Measurements from ENCODE around the gene TMC1. TPM values are rescaled to one million over a fixed set of nuclear protein-coding genes. Genes with fewer than 3 reads are reported as not detected.
"Not testable (repeated sequence)": the region's sequence is repeated elsewhere in the genome, so short reads cannot be mapped to it uniquely, and the experiment has no call there.

Gene TMC1
- not detected for total RNA-seq
- long read RNA-seq, result 0 reads

DNA sequence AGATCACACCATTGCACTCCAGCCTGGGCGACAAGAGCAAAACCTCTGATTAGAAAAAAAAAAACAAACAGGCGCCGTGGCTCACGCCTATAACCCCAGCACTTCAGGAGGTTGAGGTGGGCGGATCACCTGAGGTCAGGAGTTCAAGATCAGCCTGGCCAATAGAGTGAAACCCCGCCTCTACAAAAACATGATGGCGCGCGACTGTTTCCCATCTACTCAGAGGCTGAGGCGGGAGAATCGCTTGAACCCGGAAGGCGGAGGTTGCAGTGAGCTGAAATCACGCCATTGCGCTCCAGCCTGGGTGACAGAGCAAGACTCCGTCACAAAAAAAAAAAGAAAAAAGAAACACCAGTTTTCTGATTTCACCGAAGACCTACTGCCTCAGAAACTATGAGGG lies at the start of gene TMC1:
TSS of gene TMC1 (plus strand) at position 193 of the 400 bp plus-strand sequence. CDS start 127,041 bp downstream, outside the sequence.
- H3K36me3 ChIP-seq, result not testable (repeated sequence)

DNA sequence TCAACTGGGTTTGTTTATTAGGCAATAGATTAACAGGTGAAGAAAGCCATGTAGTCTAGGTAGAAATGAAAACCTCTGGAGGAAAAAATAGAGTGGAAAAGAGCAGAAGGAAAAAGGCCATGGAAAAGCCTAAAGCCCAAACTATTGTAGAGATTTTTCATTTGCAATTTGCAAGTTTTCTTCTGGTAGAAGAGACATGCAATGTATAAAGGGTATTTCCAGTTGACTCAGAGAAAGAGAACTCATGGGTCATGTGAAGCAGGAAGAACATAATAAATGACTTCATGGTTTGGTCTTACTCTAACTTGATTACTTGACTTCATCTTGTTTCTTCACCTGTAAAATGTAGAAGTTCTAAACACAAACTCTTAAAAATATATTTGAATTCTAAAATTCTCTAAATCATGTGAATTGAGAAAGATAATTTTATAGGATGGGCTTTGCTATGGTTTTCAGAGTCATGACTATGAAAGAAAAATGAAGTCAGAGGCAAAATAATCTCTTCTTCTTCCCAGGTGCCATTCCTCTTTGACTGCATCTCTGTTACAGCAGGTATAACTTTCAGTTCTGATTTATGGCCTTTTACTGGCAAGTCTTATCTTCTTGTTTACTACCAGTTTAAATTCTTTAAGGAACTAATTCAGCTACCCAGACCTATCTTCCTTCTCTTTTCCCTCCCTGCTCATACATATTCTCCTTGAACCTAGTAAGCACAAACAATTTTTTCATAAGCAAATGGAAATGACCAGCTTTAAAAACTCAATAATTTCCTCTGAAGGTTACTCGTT lies 47.7 kb upstream of the TMC1 start:
- ATAC-seq (no peak), DNase-seq (no peak)
- TF ChIP-seq, protein P1, sequence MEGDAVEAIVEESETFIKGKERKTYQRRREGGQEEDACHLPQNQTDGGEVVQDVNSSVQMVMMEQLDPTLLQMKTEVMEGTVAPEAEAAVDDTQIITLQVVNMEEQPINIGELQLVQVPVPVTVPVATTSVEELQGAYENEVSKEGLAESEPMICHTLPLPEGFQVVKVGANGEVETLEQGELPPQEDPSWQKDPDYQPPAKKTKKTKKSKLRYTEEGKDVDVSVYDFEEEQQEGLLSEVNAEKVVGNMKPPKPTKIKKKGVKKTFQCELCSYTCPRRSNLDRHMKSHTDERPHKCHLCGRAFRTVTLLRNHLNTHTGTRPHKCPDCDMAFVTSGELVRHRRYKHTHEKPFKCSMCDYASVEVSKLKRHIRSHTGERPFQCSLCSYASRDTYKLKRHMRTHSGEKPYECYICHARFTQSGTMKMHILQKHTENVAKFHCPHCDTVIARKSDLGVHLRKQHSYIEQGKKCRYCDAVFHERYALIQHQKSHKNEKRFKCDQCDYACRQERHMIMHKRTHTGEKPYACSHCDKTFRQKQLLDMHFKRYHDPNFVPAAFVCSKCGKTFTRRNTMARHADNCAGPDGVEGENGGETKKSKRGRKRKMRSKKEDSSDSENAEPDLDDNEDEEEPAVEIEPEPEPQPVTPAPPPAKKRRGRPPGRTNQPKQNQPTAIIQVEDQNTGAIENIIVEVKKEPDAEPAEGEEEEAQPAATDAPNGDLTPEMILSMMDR (IDR thresholded peaks at IDR 0.05), result no peak
- H3K27ac ChIP-seq, result no peak overlapping the region
- no peaks in the 10 kb centered on the region for H3K9me3 ChIP-seq
- no peak overlapping the region for H3K4me3 ChIP-seq
- H3K4me1 ChIP-seq, result peaks cover 15% of the 10 kb centered on the region
- no peaks in the 10 kb centered on the region for H3K27me3 ChIP-seq
- intact Hi-C loops (cut with DNase I), result no loop called here
- H3K36me3 ChIP-seq, result no peaks in the 10 kb centered on the region

More for the DNA sequence above, at the start of gene TMC1:
- ATAC-seq; H3K4me1 ChIP-seq; H3K27me3 ChIP-seq; intact Hi-C loops (cut with DNase I); DNase-seq; H3K27ac ChIP-seq; H3K9me3 ChIP-seq; H3K4me3 ChIP-seq: not testable (repeated sequence)

DNA sequence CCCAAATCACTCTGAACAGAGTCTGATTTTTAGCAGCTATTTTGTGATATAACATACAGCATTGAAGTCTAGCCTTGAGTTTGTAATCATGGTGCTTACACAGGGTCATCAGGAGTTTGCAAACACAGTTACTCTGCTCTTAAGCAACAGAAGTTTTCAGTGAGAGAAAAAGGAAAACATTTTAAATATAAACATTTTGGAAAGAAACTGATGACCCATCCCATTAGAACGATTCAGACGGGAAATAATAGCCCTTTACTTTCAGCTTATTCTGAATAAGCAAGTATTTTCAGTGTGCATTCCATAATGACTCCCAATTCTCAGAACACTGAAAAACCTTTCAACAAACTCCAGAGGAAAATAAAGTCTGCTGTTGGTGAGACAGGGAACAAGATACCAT lies 46.7 kb upstream of the TMC1 start:
- intact Hi-C loops (cut with DNase I), result no loop called here
- no peak overlapping the region for H3K27ac ChIP-seq
- H3K27me3 ChIP-seq, result no peaks in the 10 kb centered on the region
- H3K36me3 ChIP-seq, result no peaks in the 10 kb centered on the region
- peaks cover 20% of the 10 kb centered on the region for H3K4me1 ChIP-seq
- H3K4me3 ChIP-seq, result no peak overlapping the region
- no peaks in the 10 kb centered on the region for H3K9me3 ChIP-seq
- DNase-seq, result no peak
- ATAC-seq, result no peak
- TF ChIP-seq, protein P1 (IDR thresholded peaks at IDR 0.05), result no peak

DNA sequence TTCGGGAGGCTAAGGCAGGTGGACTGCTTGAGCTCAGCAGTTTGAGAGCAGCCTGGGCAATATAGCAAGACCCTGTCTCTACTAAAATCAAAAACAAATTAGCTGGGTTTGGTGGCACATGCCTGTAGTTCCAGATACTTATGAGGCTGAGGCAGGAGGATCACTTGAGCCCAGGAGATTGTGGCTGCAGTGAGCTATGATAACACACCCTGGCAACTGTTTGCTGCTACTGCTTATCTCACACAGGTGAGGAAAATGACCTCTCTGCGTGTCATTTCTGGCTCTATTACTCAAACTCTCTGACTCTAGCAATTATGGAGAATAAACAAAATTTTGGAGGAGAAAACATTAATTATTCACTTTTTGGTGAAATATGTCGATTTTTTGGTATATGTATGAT lies 45.3 kb upstream of the TMC1 start:
- DNase-seq, result no peak
- peaks cover 20% of the 10 kb centered on the region for H3K4me1 ChIP-seq
- no peaks in the 10 kb centered on the region for H3K9me3 ChIP-seq
- no peaks in the 10 kb centered on the region for H3K27me3 ChIP-seq
- no peak overlapping the region for H3K27ac ChIP-seq
- no peak for ATAC-seq
- intact Hi-C loops (cut with DNase I), result no loop called here
- H3K36me3 ChIP-seq, result no peaks in the 10 kb centered on the region
- TF ChIP-seq, protein P1 (IDR thresholded peaks at IDR 0.05), result no peak
- no peak overlapping the region for H3K4me3 ChIP-seq

- DNase-seq (no peak), ATAC-seq (peak; percentile 62)
- Histone ChIP-seq H3K4me1 (peaks cover 20% of the 10 kb centered on the region), H3K27ac (no peak overlapping the region), H3K9me3 (no peaks in the 10 kb centered on the region), H3K4me3 (no peak overlapping the region), H3K36me3 (no peaks in the 10 kb centered on the region), H3K27me3 (no peaks in the 10 kb centered on the region)
- TF ChIP-seq, protein P1 (IDR thresholded peaks at IDR 0.05), result no peak
- intact Hi-C loops (cut with DNase I), result no loop called here
Measured at GRCh38 chr9:72476617-72477437, 44.6 kb upstream of the TMC1 start.
